PC-3 (cell line): ENCODE measurements around the gene HIBADH. TPM values are rescaled to one million over a fixed set of nuclear protein-coding genes. Genes with fewer than 3 reads are reported as not detected.

Experiments used
- ATAC-seq: fragments of 200-7000 bp; cut with Tn5 transposase; 2 replicates; pipeline ENCODE4 v1.9.1; 2020; ENCODE audit warnings: mild to moderate bottlenecking, moderate library complexity
- BruUV-seq: library from RNA; stranded (reverse); fragments of 400-500 nt; replicated peaks from 2 replicates; lab custom pipeline; 2021; lab: Mats Ljungman, UMichigan
- CTCF ChIA-PET: fragments of 300-600 bp; sonication (Branson Sonifier 250); formaldehyde crosslinking; loops from one replicate; lab custom pipeline; 2022; ENCODE audit warnings: antibody characterized with exemption; lab: Charles Lee
- POLR2A ChIA-PET: fragments of 300-600 bp; sonication (Branson Sonifier 250); formaldehyde crosslinking; loops from one replicate; lab custom pipeline; 2022; ENCODE audit warnings: antibody characterized with exemption; ENCODE audit not compliant: unreplicated experiment; lab: Charles Lee
- DNase-seq: peaks from one replicate; pipeline ENCODE4 v3.0.0-alpha.2; 2015
- H2AFZ ChIP-seq: fragments of 300-600 bp; sonication (generic); 2 replicates; pipeline ENCODE4 v1.6.0; 2016; ENCODE audit warnings: antibody characterized with exemption, low read length
- H3F3A ChIP-seq: fragments of 300-600 bp; sonication (generic); one replicate; pipeline ENCODE4 v1.6.0; 2017; ENCODE audit warnings: antibody characterized with exemption, low read length, control low read depth, mild to moderate bottlenecking; ENCODE audit not compliant: unreplicated experiment
- H3K27ac ChIP-seq: fragments of 300-600 bp; sonication (generic); 2 replicates; pipeline ENCODE4 v1.5.1; 2016; ENCODE audit warnings: mild to moderate bottlenecking, low read length
- H3K27me3 ChIP-seq: fragments of 300-600 bp; sonication (generic); 2 replicates; pipeline ENCODE4 v1.6.1; 2016; ENCODE audit warnings: low read length, mixed read lengths
- H3K36me3 ChIP-seq: fragments of 300-600 bp; sonication (generic); 2 replicates; pipeline ENCODE4 v1.6.1; 2016; ENCODE audit warnings: low read depth, mixed run types, low read length, mixed read lengths
- H3K4me1 ChIP-seq: fragments of 300-600 bp; sonication (generic); 2 replicates; pipeline ENCODE4 v1.5.1; 2016; ENCODE audit warnings: low read length; ENCODE audit not compliant: insufficient read depth
- H3K4me2 ChIP-seq: fragments of 300-600 bp; sonication (generic); 2 replicates; pipeline ENCODE4 v1.6.0; 2016; ENCODE audit warnings: low read length
- H3K4me3 ChIP-seq: fragments of 300-600 bp; sonication (generic); 2 replicates; pipeline ENCODE4 v1.5.1; 2016; ENCODE audit warnings: mild to moderate bottlenecking, low read length, mixed read lengths
- H3K79me2 ChIP-seq: fragments of 300-600 bp; sonication (generic); 2 replicates; pipeline ENCODE4 v1.6.1; 2017; ENCODE audit warnings: low read length, mixed read lengths
- H3K9ac ChIP-seq: fragments of 300-600 bp; sonication (generic); 2 replicates; pipeline ENCODE4 v1.6.0; 2016; ENCODE audit warnings: mild to moderate bottlenecking, low read length
- H3K9me2 ChIP-seq: fragments of 300-600 bp; sonication (generic); replicated peaks from 2 replicates; pipeline ENCODE4 v1.6.1; 2016; ENCODE audit warnings: mixed run types, low read length, mixed read lengths
- H3K9me3 ChIP-seq: fragments of 300-600 bp; sonication (generic); 2 replicates; pipeline ENCODE4 v1.6.1; 2016; ENCODE audit warnings: low read length, mixed read lengths
- H4K20me1 ChIP-seq: fragments of 300-600 bp; sonication (generic); 2 replicates; pipeline ENCODE4 v1.6.1; 2016; ENCODE audit warnings: low read length, mixed read lengths
- CTCF ChIP-seq: fragments of 300-600 bp; sonication (generic); conservative IDR thresholded peaks from 2 replicates; pipeline ENCODE4 v1.5.1; 2017; ENCODE audit warnings: antibody characterized with exemption, low read depth, mild to moderate bottlenecking, low read length
- EZH2 ChIP-seq: fragments of 300-600 bp; sonication (generic); IDR thresholded peaks from one replicate; pipeline ENCODE4 v1.6.1; 2017; ENCODE audit warnings: antibody characterized with exemption, mild to moderate bottlenecking, low read length; ENCODE audit not compliant: unreplicated experiment
- EZH2phosphoT487 ChIP-seq: fragments of 300-600 bp; sonication (generic); IDR thresholded peaks from 2 replicates; pipeline ENCODE4 v1.6.1; 2018; ENCODE audit warnings: mild to moderate bottlenecking, antibody characterized with exemption, low read length, borderline replicate concordance
- intact Hi-C: fragments of 100-400 bp; cut with micrococcal nuclease; formaldehyde crosslinking; loops from 2 replicates; pipeline ENCODE4 v1.9.0; 2023
- total RNA-seq: library from RNA; depleted of rRNA; stranded (reverse); fragments of >200 nt; gene quantifications from 2 replicates; pipeline ENCODE4 v1.2.3, GENCODE V29; 2014

Gene HIBADH
- total RNA-seq, 1 experiment from 2014 or later = 45.8 TPM

GRCh38 chr7:27593226-27593625 lies 69.5 kb downstream of the HIBADH start:
- H3K27me3 ChIP-seq = no peaks in the 10 kb centered on the region
- ChIA-PET POLR2A (no interaction called here), CTCF (no interaction called here)
- no peaks in the 10 kb centered on the region for H3K9me3 ChIP-seq
- H3K36me3 ChIP-seq = 0 out of 2 replicates have a peak, but pooled peaks cover 5% of the 10 kb centered on the region
- H3K4me2 ChIP-seq = peak overlapping the region; percentile 30; the same call in 1 of the 2 replicates
- H2AFZ ChIP-seq = no peak overlapping the region
- no peak overlapping the region for H3K4me3 ChIP-seq
- no peaks in the 10 kb centered on the region for H3F3A ChIP-seq
- H4K20me1 ChIP-seq = no peaks in the 10 kb centered on the region
- peak; percentile 96 for ATAC-seq
- intact Hi-C loops = no loop called here
- H3K9me2 ChIP-seq = no peaks in the 10 kb centered on the region
- H3K79me2 ChIP-seq = no peaks in the 10 kb centered on the region
- DNase-seq = peak; percentile 54
- peaks cover 10% of the 10 kb centered on the region for H3K4me1 ChIP-seq
- TF ChIP-seq CTCF = no peak
- no peak for TF ChIP-seq EZH2
- TF ChIP-seq EZH2phosphoT487 = no peak
- no peak overlapping the region for H3K27ac ChIP-seq
- no peak overlapping the region for H3K9ac ChIP-seq
- BruUV-seq = no TSS peak

DNA sequence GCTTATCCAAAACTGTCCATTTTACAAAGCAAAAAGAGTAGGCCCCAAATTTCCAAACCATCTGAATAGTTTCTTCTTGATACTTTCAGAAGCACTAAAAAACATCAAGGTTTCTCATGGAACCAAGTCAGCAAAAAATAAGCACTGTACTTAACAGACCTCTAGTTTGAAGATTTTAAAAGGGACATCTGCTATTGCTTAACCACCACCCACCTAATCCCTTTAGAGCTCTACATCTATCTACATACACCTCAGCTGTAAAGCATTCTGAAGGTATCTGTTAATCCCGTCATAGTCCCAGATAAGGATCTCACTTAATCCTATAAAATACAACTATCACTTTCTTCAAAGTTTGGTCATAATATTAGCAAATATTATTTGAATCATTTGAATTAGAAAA lies 72.3 kb downstream of the HIBADH start:
- Histone ChIP-seq H4K20me1 (no peaks in the 10 kb centered on the region), H3K27me3 (no peaks in the 10 kb centered on the region), H3K9me2 (no peaks in the 10 kb centered on the region), H3K27ac (no peak overlapping the region), H3K79me2 (no peaks in the 10 kb centered on the region), H3K36me3 (0 out of 2 replicates have a peak, but pooled peaks cover 5% of the 10 kb centered on the region), H3K4me2 (no peak overlapping the region), H3F3A (no peaks in the 10 kb centered on the region), H3K9ac (no peak overlapping the region), H3K4me1 (peaks cover 10% of the 10 kb centered on the region), H2AFZ (no peak overlapping the region), H3K9me3 (no peaks in the 10 kb centered on the region), H3K4me3 (no peak overlapping the region)
- TF ChIP-seq EZH2 = no peak
- ChIA-PET POLR2A (no interaction called here), CTCF (no interaction called here)
- ATAC-seq (no peak), DNase-seq (no peak)
- no TSS peak for BruUV-seq
- intact Hi-C loops = no loop called here

DNA sequence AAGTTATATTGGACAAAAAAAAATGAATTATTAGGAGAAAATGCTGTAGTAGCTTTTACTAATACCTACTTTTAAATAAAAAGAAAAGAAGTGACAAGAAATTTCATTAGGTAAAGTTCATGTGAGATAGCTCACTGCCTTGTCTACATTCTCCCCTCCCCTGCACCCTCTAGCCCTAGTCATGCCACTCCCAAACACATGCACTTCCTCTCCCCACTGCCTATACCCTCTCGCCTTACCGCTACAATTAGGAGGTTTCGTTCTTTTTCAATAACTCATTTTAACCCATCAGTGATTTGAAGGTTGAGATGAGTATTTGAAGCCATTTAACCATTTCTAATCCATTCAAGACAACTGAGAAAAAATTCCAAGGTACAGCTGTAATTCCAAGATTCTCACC lies 75.3 kb downstream of the HIBADH start:
- Histone ChIP-seq H4K20me1 (no peaks in the 10 kb centered on the region), H3K4me1 (no peaks in the 10 kb centered on the region), H3K36me3 (0 out of 2 replicates have a peak, but pooled peaks cover 5% of the 10 kb centered on the region), H3K9ac (no peak overlapping the region), H3K9me2 (no peaks in the 10 kb centered on the region), H3F3A (no peaks in the 10 kb centered on the region), H2AFZ (no peak overlapping the region), H3K27ac (no peak overlapping the region), H3K4me3 (no peak overlapping the region), H3K79me2 (no peaks in the 10 kb centered on the region), H3K9me3 (no peaks in the 10 kb centered on the region), H3K27me3 (no peaks in the 10 kb centered on the region), H3K4me2 (no peak overlapping the region)
- intact Hi-C loops = no loop called here
- no TSS peak for BruUV-seq
- DNase-seq (no peak), ATAC-seq (no peak)
- TF ChIP-seq EZH2phosphoT487 = no peak
- TF ChIP-seq EZH2 = no peak
- TF ChIP-seq CTCF = no peak
- POLR2A ChIA-PET = interaction anchor here (0.6 kb wide), 1 partner anchor 457 kb away, joined by 4 read pairs; no protein-coding TSS in a partner anchor
- CTCF ChIA-PET = interaction anchor here (0.6 kb wide), 1 partner anchor 209 kb away, joined by 3 read pairs; no protein-coding TSS in a partner anchor
